GM11168 (cell line): ENCODE measurements around the gene MEIOB.
"Not testable (repeated sequence)": the region's sequence is repeated elsewhere in the genome, so short reads cannot be mapped to it uniquely, and the experiment has no call there.

ENCODE experiments used
- in situ Hi-C: fragments of 300-500 bp; cut with MboI; formaldehyde crosslinking; loops from one replicate; pipeline ENCODE4 v1.12.0; 2022; ENCODE audit warnings: low sequenced_read_pairs; ENCODE audit not compliant: unreplicated experiment

Gene MEIOB

GRCh38 chr16:1908184-1908583 lies 36.2 kb upstream of the MEIOB start:
- in situ Hi-C loops = no loop called here

GRCh38 chr16:1907226-1907860 lies 35.4 kb upstream of the MEIOB start:
- in situ Hi-C loops = no loop called here

DNA sequence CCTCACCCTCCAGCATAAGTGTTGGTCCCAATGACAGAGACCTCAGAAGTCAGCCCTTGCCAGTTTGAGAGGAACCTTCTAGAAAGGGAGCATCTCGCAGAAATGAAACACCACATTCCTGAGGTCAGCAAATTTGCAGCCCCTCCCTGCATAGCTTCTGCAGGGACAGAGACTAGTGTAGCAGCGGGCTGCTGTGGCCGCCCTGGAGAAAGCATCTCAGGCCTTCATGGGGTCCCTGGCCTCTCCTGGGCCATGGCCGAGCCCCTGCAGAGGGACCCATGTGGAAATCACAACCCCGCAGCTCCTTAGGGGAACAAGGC lies 34.8 kb upstream of the MEIOB start:
- in situ Hi-C loops = no loop called here

DNA sequence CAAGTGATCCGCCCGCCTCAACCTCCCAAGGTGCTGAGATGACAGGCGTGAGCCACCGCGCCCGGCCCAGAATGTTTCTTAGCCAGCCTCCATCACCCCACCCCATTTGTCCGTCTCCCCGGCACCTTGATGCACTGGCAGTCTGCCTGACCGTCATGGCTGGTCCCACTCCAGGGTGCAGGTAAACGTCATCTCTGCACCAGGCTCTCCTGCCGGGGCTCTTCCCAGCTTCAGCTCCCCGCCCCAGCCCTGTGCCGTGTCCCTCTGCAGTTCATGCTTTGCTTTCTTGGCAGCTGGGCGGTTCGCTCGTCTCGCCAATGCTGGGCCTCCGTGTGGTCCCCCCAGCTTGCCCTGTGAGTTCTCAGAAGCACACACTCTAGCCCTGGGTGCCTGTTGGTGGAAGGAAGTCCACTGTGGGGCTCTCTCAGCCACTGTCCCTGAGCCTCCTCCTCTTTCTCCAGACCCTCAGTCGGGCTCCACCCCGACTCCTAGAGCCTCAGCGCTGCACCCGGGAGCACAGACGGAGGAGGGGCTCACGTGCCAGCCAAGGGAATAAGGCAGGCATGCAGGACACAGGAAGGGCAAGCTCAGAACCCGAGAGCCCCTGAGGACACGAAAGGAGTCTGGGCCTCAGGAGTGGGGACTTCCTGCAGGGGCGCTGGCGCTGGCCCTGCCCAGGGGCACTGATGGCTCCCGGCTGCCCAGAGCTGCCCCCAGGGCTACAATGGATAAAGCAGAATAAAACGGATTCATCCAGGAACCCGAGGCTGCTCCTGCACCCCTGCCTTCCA lies 34.3 kb upstream of the MEIOB start:
- in situ Hi-C loops = no loop called here

GRCh38 chr16:1903845-1904840 lies 32.2 kb upstream of the MEIOB start:
- in situ Hi-C loops = no loop called here

DNA sequence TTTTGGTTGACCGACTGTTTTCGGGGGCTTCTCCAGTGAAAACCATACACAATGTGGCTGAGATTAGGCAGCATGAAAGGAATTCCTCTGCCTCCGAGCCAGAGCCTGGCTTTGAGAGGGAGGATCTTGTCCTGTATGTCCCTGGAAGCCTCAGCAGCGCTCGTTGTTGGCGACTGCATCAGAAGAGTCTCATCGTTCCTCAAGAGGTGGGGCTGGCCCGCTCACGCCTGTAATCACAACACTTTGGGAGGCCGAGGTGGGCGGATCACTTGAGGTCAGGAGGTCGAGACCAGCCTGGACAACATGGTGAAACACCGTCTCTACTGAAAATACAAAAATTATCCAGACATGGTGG lies 31.2 kb upstream of the MEIOB start:
- in situ Hi-C loops = no loop called here

- in situ Hi-C loops = no loop called here
These were observed 30.7 kb upstream of the MEIOB start for GRCh38 chr16:1902547-1903219.

DNA sequence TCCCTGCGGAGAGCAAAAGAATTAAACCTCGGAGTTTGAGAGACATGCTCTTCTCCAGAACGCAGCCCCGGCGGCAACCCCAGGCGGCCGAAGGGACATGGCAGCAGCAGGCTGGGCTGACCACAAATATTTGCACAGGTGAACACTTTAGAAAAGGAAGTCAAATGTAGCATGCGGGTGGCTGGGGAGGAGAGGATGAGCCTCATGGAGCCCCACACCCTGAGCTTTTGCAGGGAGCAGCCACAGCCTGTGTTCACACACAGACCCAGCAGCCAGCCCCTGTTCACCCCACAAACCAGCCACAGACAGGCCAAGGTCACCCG lies 28.4 kb upstream of the MEIOB start:
- in situ Hi-C loops = no loop called here

- in situ Hi-C loops = no loop called here
These were observed 27.9 kb upstream of the MEIOB start for GRCh38 chr16:1899641-1900451.

- in situ Hi-C loops = not testable (repeated sequence)
These were observed 25.7 kb upstream of the MEIOB start for GRCh38 chr16:1897692-1898091.

- in situ Hi-C loops = no loop called here
These were observed 24.1 kb upstream of the MEIOB start for GRCh38 chr16:1895949-1896675.

DNA sequence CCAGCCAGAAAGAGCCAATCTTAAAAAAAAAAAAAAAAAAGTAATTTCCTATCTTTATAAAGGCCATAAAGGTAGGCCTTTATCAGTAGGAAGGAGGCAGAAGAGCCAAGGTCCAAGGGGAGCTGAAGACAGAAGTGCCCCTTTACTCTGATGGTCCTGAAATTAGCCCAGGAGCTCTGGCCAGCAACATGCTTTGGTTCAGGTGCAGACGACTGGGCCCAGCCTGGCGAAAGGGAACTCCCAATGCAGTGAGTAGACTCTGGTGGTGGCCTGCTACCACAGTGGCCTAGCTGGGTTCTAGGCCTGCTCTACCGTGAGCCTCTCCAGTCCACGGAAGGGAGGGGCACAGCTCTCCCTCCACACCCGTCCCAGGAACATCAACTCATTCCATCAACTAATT lies 23.1 kb upstream of the MEIOB start:
- in situ Hi-C loops = no loop called here

DNA sequence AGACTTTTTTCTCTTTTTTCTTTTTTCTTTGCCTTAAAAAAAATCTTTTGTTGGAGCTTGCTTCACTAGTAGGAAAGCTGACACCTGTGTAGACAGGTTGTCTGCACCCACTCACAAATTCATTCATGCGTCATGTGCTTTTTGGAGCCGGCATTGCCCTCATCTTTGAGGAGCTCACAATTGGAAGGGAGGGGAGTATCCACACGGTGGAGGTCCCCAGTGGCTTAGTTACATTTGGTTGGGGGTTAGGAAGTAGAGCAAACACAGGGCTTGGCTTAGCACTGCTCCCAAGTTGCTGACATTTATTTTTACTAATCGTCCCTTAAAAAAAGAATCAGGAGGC lies 18.7 kb upstream of the MEIOB start:
- in situ Hi-C loops = no loop called here

GRCh38 chr16:1890024-1890707 lies 18.2 kb upstream of the MEIOB start:
- in situ Hi-C loops = no loop called here

DNA sequence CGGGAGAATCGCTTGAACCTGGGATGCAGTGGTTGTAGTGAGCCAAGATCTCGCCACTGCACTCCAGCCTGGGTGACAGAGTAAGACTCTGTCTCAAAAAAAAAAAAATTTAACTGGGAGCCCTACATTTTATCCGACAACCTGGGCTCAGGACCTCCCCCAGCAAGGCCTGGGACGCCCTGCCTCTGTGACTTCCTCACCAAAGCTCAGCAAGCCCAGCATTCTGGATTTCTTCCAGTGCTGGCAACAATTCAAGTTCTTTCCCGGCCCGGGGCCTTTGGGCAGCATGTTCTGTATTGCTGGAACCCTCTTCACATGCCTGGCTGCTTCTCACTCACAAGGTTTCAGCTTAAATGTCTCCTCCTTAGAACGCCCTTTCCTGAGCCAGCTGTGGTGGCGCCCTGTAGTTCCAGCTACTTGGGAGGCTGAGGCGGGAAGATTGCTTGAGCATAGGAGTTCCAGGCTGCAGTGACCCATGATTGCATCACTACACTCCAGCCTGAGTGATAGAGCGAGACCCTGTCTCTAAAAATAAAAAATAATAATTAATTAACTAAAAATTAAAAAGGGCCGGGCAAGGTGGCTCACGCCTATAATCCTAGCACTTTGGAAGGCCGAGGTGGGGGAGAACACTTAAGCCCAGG lies 15.9 kb upstream of the MEIOB start:
- in situ Hi-C loops = no loop called here

DNA sequence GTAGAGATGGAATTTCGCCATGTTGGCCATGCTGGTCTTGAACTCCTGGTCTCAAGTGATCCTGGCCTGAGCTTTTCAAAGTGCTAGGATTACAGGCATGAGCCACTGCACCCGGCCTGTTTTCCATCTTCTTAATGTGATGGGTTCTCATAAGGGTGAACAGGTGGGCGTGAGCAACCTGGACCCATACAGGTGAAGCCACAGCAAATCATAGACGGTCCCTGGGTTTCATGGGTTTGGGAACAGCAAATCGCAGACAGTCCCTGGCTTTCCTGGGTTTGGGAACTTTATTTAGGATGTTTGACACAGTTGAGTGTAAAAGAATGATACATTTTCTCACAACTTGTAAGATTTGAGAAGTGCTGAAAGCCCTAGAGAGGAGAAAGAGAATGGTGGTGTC lies 12.9 kb upstream of the MEIOB start:
- in situ Hi-C loops = no loop called here

- in situ Hi-C loops = no loop called here
These were observed 12.3 kb upstream of the MEIOB start for GRCh38 chr16:1884155-1884760.

DNA sequence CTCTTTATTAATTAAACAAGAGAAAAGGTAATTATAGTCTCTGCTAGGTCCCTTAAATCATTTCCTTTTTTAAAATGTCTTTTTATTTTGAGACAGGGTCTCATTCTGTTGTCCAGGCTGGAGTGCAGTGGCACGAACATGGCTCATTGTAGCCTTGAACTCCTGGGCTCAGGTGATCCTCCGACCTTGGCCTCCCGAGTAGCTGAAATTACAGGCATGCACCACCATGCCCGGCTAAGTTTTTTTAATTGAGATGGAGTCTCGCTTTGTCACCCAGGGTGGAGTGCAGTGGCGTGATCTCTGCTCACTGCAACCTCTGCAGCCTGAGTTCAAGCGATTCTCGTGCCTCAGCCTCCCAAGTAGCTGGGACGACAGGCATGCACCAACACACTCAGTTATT lies 9.2 kb upstream of the MEIOB start:
- in situ Hi-C loops = not testable (repeated sequence)
